HEK293 (cell line): ENCODE measurements around the gene TES.

Source experiments
- FEZF1 ChIP-seq: fragments of 450-650 bp; formaldehyde crosslinking; IDR thresholded peaks from 2 replicates; pipeline ENCODE4 v1.5.1; 2016; ENCODE audit warnings: missing biosample characterization, missing genetic modification characterization
- GLIS1 ChIP-seq: fragments of 450-650 bp; formaldehyde crosslinking; IDR thresholded peaks from 2 replicates; pipeline ENCODE4 v1.5.1; 2016; ENCODE audit warnings: missing biosample characterization, missing genetic modification characterization
- HOXC10 ChIP-seq: sonication (generic); formaldehyde crosslinking; IDR thresholded peaks from 2 replicates; pipeline ENCODE4 v1.8.1; 2023; ENCODE audit warnings: mild to moderate bottlenecking, missing genetic modification reagents
- TRIM28 ChIP-seq: IDR thresholded peaks from 2 replicates; pipeline ENCODE4 v1.6.1; 2011; ENCODE audit warnings: low read length, control low read depth, borderline replicate concordance
- ZBTB1 ChIP-seq: fragments of 450-650 bp; formaldehyde crosslinking; IDR thresholded peaks from 2 replicates; pipeline ENCODE4 v1.5.1; 2016; ENCODE audit warnings: missing biosample characterization, missing genetic modification characterization
- ZBTB48 ChIP-seq: fragments of 450-650 bp; formaldehyde crosslinking; IDR thresholded peaks from 2 replicates; pipeline ENCODE4 v1.5.1; 2016; ENCODE audit warnings: missing biosample characterization, missing genetic modification characterization
- ZNF146 ChIP-seq: fragments of 450-650 bp; formaldehyde crosslinking; IDR thresholded peaks from 2 replicates; pipeline ENCODE4 v1.5.1; 2016; ENCODE audit warnings: missing biosample characterization, missing genetic modification characterization
- ZNF19 ChIP-seq: fragments of 450-650 bp; formaldehyde crosslinking; IDR thresholded peaks from 2 replicates; pipeline ENCODE4; 2016; ENCODE audit warnings: missing biosample characterization, missing genetic modification characterization, low read depth
- ZNF214 ChIP-seq: fragments of 450-650 bp; formaldehyde crosslinking; IDR thresholded peaks from 2 replicates; pipeline ENCODE4 v1.5.1; 2017; ENCODE audit warnings: missing biosample characterization, mild to moderate bottlenecking, missing genetic modification characterization, borderline replicate concordance
- ZNF221 ChIP-seq: fragments of 450-650 bp; formaldehyde crosslinking; IDR thresholded peaks from 2 replicates; pipeline ENCODE4 v1.5.1; 2017; ENCODE audit warnings: missing biosample characterization, missing genetic modification characterization, borderline replicate concordance
- ZNF23 ChIP-seq: fragments of 450-650 bp; formaldehyde crosslinking; IDR thresholded peaks from 2 replicates; pipeline ENCODE4 v1.5.1; 2016; ENCODE audit warnings: missing biosample characterization, missing genetic modification characterization, borderline replicate concordance
- ZNF239 ChIP-seq: fragments of 450-650 bp; formaldehyde crosslinking; IDR thresholded peaks from 2 replicates; pipeline ENCODE4 v1.5.1; 2016; ENCODE audit warnings: missing biosample characterization, missing genetic modification characterization
- ZNF24 ChIP-seq: fragments of 450-650 bp; formaldehyde crosslinking; IDR thresholded peaks from 2 replicates; pipeline ENCODE4 v1.5.1; 2016; ENCODE audit warnings: missing biosample characterization, missing genetic modification characterization
- ZNF292 ChIP-seq: fragments of 450-650 bp; formaldehyde crosslinking; IDR thresholded peaks from 2 replicates; pipeline ENCODE4 v1.5.1; 2016; ENCODE audit warnings: low read depth, missing biosample characterization, missing genetic modification characterization, borderline replicate concordance
- ZNF302 ChIP-seq: fragments of 450-650 bp; formaldehyde crosslinking; IDR thresholded peaks from 2 replicates; pipeline ENCODE4 v1.5.1; 2016; ENCODE audit warnings: missing biosample characterization, missing genetic modification characterization, low read depth
- ZNF341 ChIP-seq: fragments of 450-650 bp; formaldehyde crosslinking; IDR thresholded peaks from 2 replicates; pipeline ENCODE4; 2016; ENCODE audit warnings: low read depth, missing biosample characterization, missing genetic modification characterization
- ZNF37A ChIP-seq: fragments of 450-650 bp; IDR thresholded peaks from 2 replicates; pipeline ENCODE4 v1.5.1; 2018; ENCODE audit warnings: missing biosample characterization, missing genetic modification characterization
- ZNF391 ChIP-seq: fragments of 450-650 bp; formaldehyde crosslinking; IDR thresholded peaks from 2 replicates; pipeline ENCODE4 v1.5.1; 2016; ENCODE audit warnings: low read depth, missing biosample characterization, missing genetic modification characterization, borderline replicate concordance
- ZNF529 ChIP-seq: fragments of 450-650 bp; formaldehyde crosslinking; IDR thresholded peaks from 2 replicates; pipeline ENCODE4 v1.5.1; 2017; ENCODE audit warnings: missing genetic modification characterization, missing biosample characterization; ENCODE audit not compliant: insufficient replicate concordance
- ZNF530 ChIP-seq: fragments of 450-650 bp; formaldehyde crosslinking; IDR thresholded peaks from 2 replicates; pipeline ENCODE4 v1.5.1; 2016; ENCODE audit warnings: low read depth, missing biosample characterization, missing genetic modification characterization
- ZNF544 ChIP-seq: fragments of 450-650 bp; formaldehyde crosslinking; IDR thresholded peaks from 2 replicates; pipeline ENCODE4 v1.5.0; 2017; ENCODE audit warnings: missing biosample characterization, missing genetic modification characterization
- ZNF629 ChIP-seq: fragments of 450-650 bp; formaldehyde crosslinking; IDR thresholded peaks from 2 replicates; pipeline ENCODE4 v1.5.1; 2017; ENCODE audit warnings: missing biosample characterization, missing genetic modification characterization
- ZNF777 ChIP-seq: fragments of 450-650 bp; formaldehyde crosslinking; IDR thresholded peaks from 2 replicates; pipeline ENCODE4 v1.5.1; 2017; ENCODE audit warnings: missing biosample characterization, missing genetic modification characterization, borderline replicate concordance
- ZNF791 ChIP-seq: fragments of 450-650 bp; formaldehyde crosslinking; IDR thresholded peaks from 2 replicates; pipeline ENCODE4 v1.5.1; 2016; ENCODE audit warnings: missing biosample characterization, missing genetic modification characterization
- TF ChIP-seq, protein P1 (sequence below): fragments of 450-650 bp; formaldehyde crosslinking; IDR thresholded peaks from 2 replicates; pipeline ENCODE4 v1.5.1; 2016; ENCODE audit warnings: missing biosample characterization, missing genetic modification characterization
- TF ChIP-seq, protein P2 (sequence below): fragments of 450-650 bp; formaldehyde crosslinking; IDR thresholded peaks from 2 replicates; pipeline ENCODE4 v1.5.1; 2017; ENCODE audit warnings: missing biosample characterization, missing genetic modification characterization
- TF ChIP-seq, protein P3 (sequence below): fragments of 450-650 bp; formaldehyde crosslinking; IDR thresholded peaks from 2 replicates; pipeline ENCODE4 v1.5.1; 2017; ENCODE audit warnings: missing biosample characterization, missing genetic modification characterization
- TF ChIP-seq, protein P4 (sequence below): fragments of 450-650 bp; formaldehyde crosslinking; IDR thresholded peaks from 2 replicates; pipeline ENCODE4 v1.5.1; 2016; ENCODE audit warnings: missing biosample characterization, missing genetic modification characterization
- TF ChIP-seq, protein P5 (sequence below): fragments of 450-650 bp; formaldehyde crosslinking; IDR thresholded peaks from 2 replicates; pipeline ENCODE4 v1.5.1; 2017; ENCODE audit warnings: missing biosample characterization, missing genetic modification characterization

Gene TES

DNA sequence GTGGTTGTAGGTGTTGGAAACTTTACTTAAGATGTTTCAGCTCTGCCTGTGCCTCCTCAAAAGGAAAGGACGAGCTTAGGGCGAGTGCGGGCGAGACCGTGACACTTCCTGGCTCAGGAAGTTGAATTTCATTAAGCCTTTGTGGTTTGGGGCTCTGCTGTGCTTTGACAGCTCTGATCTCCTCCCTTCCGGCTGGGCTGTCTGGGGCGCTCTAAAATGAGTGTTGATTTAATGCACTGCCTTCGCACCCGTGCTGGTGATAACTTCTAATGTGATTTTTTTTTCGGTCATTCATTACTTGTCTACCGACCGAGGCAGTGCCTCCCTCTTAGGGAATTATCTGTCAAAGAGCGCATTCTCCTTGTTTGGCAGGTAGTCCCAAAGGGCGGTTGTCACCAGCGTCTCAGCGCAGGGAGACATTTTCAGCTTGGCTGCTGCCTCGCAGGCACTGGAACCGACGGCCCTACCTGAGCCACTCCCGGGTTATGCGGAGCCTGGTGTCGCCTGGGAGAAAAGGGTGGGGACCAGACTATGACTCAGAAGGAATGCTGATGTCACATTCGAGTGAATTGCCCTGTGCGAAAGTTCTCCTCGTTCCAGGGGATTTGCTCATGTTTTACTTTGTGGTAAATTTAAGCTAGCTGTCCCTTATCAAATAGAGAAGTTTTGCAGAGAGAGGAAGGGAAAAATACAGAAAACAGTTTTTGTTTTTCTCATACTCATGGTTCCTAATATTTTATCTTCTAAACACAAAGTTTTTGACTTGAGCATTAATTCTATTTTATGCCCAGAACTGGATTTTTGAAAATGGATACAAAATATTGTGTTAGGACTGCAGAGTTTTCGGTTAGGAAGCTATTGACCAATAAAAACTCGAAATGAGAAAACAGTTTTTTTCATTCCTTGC lies 920 bp downstream of the TES start (continued):
- TF ChIP-seq, protein P1, sequence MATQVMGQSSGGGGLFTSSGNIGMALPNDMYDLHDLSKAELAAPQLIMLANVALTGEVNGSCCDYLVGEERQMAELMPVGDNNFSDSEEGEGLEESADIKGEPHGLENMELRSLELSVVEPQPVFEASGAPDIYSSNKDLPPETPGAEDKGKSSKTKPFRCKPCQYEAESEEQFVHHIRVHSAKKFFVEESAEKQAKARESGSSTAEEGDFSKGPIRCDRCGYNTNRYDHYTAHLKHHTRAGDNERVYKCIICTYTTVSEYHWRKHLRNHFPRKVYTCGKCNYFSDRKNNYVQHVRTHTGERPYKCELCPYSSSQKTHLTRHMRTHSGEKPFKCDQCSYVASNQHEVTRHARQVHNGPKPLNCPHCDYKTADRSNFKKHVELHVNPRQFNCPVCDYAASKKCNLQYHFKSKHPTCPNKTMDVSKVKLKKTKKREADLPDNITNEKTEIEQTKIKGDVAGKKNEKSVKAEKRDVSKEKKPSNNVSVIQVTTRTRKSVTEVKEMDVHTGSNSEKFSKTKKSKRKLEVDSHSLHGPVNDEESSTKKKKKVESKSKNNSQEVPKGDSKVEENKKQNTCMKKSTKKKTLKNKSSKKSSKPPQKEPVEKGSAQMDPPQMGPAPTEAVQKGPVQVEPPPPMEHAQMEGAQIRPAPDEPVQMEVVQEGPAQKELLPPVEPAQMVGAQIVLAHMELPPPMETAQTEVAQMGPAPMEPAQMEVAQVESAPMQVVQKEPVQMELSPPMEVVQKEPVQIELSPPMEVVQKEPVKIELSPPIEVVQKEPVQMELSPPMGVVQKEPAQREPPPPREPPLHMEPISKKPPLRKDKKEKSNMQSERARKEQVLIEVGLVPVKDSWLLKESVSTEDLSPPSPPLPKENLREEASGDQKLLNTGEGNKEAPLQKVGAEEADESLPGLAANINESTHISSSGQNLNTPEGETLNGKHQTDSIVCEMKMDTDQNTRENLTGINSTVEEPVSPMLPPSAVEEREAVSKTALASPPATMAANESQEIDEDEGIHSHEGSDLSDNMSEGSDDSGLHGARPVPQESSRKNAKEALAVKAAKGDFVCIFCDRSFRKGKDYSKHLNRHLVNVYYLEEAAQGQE (tag by site-specific recombination): no peak
- TF ChIP-seq ZNF629 (tag by site-specific recombination) (peak; percentile 96), ZNF19 (tag by site-specific recombination) (no peak), ZNF341 (tag by site-specific recombination) (peak; percentile 49; the same call in 1 of the 2 replicates), ZNF529 (tag by site-specific recombination) (no peak), ZBTB48 (tag by site-specific recombination) (peak; percentile 53; the same call in 1 of the 2 replicates), HOXC10 (no peak), ZNF23 (tag by site-specific recombination) (no peak), ZNF777 (no peak), ZNF544 (no peak), FEZF1 (tag by site-specific recombination) (peak; percentile 81), ZNF214 (no peak), ZNF391 (tag by site-specific recombination) (no peak; the same call in 1 of the 2 replicates), ZNF24 (tag by site-specific recombination) (peak; percentile 70; the same call in 1 of the 2 replicates), TRIM28 (0 out of 2 replicates have a peak, but pooled peaks have one; percentile 51), GLIS1 (tag by site-specific recombination) (no peak), ZNF37A (tag by site-specific recombination) (no peak), ZNF791 (tag by site-specific recombination) (no peak), ZNF302 (no peak), ZNF530 (tag by site-specific recombination) (no peak), ZNF146 (tag by site-specific recombination) (no peak), ZNF221 (no peak), ZNF239 (tag by site-specific recombination) (no peak), ZNF292 (tag by site-specific recombination) (no peak), ZBTB1 (tag by site-specific recombination) (0 out of 2 replicates have a peak, but pooled peaks have one; percentile 2)
- TF ChIP-seq, protein P2, sequence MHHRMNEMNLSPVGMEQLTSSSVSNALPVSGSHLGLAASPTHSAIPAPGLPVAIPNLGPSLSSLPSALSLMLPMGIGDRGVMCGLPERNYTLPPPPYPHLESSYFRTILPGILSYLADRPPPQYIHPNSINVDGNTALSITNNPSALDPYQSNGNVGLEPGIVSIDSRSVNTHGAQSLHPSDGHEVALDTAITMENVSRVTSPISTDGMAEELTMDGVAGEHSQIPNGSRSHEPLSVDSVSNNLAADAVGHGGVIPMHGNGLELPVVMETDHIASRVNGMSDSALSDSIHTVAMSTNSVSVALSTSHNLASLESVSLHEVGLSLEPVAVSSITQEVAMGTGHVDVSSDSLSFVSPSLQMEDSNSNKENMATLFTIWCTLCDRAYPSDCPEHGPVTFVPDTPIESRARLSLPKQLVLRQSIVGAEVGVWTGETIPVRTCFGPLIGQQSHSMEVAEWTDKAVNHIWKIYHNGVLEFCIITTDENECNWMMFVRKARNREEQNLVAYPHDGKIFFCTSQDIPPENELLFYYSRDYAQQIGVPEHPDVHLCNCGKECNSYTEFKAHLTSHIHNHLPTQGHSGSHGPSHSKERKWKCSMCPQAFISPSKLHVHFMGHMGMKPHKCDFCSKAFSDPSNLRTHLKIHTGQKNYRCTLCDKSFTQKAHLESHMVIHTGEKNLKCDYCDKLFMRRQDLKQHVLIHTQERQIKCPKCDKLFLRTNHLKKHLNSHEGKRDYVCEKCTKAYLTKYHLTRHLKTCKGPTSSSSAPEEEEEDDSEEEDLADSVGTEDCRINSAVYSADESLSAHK: 0 out of 2 replicates have a peak, but pooled peaks have one; percentile 51
- TF ChIP-seq, protein P3, sequence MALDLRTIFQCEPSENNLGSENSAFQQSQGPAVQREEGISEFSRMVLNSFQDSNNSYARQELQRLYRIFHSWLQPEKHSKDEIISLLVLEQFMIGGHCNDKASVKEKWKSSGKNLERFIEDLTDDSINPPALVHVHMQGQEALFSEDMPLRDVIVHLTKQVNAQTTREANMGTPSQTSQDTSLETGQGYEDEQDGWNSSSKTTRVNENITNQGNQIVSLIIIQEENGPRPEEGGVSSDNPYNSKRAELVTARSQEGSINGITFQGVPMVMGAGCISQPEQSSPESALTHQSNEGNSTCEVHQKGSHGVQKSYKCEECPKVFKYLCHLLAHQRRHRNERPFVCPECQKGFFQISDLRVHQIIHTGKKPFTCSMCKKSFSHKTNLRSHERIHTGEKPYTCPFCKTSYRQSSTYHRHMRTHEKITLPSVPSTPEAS (tag by site-specific recombination): no peak
- TF ChIP-seq, protein P4, sequence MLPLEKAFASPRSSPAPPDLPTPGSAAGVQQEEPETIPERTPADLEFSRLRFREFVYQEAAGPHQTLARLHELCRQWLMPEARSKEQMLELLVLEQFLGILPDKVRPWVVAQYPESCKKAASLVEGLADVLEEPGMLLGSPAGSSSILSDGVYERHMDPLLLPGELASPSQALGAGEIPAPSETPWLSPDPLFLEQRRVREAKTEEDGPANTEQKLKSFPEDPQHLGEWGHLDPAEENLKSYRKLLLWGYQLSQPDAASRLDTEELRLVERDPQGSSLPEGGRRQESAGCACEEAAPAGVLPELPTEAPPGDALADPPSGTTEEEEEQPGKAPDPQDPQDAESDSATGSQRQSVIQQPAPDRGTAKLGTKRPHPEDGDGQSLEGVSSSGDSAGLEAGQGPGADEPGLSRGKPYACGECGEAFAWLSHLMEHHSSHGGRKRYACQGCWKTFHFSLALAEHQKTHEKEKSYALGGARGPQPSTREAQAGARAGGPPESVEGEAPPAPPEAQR: no peak
- TF ChIP-seq, protein P5, sequence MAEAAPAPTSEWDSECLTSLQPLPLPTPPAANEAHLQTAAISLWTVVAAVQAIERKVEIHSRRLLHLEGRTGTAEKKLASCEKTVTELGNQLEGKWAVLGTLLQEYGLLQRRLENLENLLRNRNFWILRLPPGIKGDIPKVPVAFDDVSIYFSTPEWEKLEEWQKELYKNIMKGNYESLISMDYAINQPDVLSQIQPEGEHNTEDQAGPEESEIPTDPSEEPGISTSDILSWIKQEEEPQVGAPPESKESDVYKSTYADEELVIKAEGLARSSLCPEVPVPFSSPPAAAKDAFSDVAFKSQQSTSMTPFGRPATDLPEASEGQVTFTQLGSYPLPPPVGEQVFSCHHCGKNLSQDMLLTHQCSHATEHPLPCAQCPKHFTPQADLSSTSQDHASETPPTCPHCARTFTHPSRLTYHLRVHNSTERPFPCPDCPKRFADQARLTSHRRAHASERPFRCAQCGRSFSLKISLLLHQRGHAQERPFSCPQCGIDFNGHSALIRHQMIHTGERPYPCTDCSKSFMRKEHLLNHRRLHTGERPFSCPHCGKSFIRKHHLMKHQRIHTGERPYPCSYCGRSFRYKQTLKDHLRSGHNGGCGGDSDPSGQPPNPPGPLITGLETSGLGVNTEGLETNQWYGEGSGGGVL: 0 out of 2 replicates have a peak, but pooled peaks have one; percentile 13
